Measurements from ENCODE around the gene ZMIZ1.

The ZMIZ1 gene

GRCh38 chr10:79139124-79139835 is 70.5 kb downstream of the ZMIZ1 start:
- H3K9ac ChIP-seq (ENCODE audit: low read depth, low read length), result no peak overlapping the region
- peaks cover 22% of the 10 kb centered on the region for H3K36me3 ChIP-seq (ENCODE audit: control insufficient read depth, insufficient read depth, low read length)
- H3K9me3 ChIP-seq (ENCODE audit: control insufficient read depth, insufficient read depth, low read length), result no peaks in the 10 kb centered on the region
- H3K4me1 ChIP-seq (ENCODE audit: control insufficient read depth, insufficient read depth, low read length), result peaks cover 25% of the 10 kb centered on the region
- H3K27me3 ChIP-seq (ENCODE audit: control insufficient read depth, insufficient read depth, low read length), result no peaks in the 10 kb centered on the region
- no peak overlapping the region for H3K4me3 ChIP-seq (ENCODE audit: low read depth, low read length)
- H3K27ac ChIP-seq (ENCODE audit: low read depth, low read length), result peak overlapping the region; percentile 47

GRCh38 chr10:79140085-79140793 is 71.5 kb downstream of the ZMIZ1 start:
- H3K4me3 ChIP-seq (ENCODE audit: low read depth, low read length), result no peak overlapping the region
- H3K27me3 ChIP-seq (ENCODE audit: control insufficient read depth, insufficient read depth, low read length), result no peaks in the 10 kb centered on the region
- no peaks in the 10 kb centered on the region for H3K9me3 ChIP-seq (ENCODE audit: control insufficient read depth, insufficient read depth, low read length)
- H3K36me3 ChIP-seq (ENCODE audit: control insufficient read depth, insufficient read depth, low read length), result peaks cover 19% of the 10 kb centered on the region
- no peak overlapping the region for H3K27ac ChIP-seq (ENCODE audit: low read depth, low read length)
- no peak overlapping the region for H3K9ac ChIP-seq (ENCODE audit: low read depth, low read length)
- peaks cover 32% of the 10 kb centered on the region for H3K4me1 ChIP-seq (ENCODE audit: control insufficient read depth, insufficient read depth, low read length)

GRCh38 chr10:79140855-79141254 is 72.1 kb downstream of the ZMIZ1 start:
- Histone ChIP-seq H3K27me3 (ENCODE audit: control insufficient read depth, insufficient read depth, low read length) (no peaks in the 10 kb centered on the region), H3K4me1 (ENCODE audit: control insufficient read depth, insufficient read depth, low read length) (peaks cover 26% of the 10 kb centered on the region), H3K36me3 (ENCODE audit: control insufficient read depth, insufficient read depth, low read length) (peaks cover 19% of the 10 kb centered on the region), H3K9me3 (ENCODE audit: control insufficient read depth, insufficient read depth, low read length) (no peaks in the 10 kb centered on the region), H3K27ac (ENCODE audit: low read depth, low read length) (no peak overlapping the region), H3K4me3 (ENCODE audit: low read depth, low read length) (no peak overlapping the region), H3K9ac (ENCODE audit: low read depth, low read length) (no peak overlapping the region)

- H3K27me3 ChIP-seq (ENCODE audit: control insufficient read depth, insufficient read depth, low read length), result no peaks in the 10 kb centered on the region
- H3K4me3 ChIP-seq (ENCODE audit: low read depth, low read length), result no peak overlapping the region
- peaks cover 17% of the 10 kb centered on the region for H3K4me1 ChIP-seq (ENCODE audit: control insufficient read depth, insufficient read depth, low read length)
- no peaks in the 10 kb centered on the region for H3K9me3 ChIP-seq (ENCODE audit: control insufficient read depth, insufficient read depth, low read length)
- no peak overlapping the region for H3K27ac ChIP-seq (ENCODE audit: low read depth, low read length)
- H3K9ac ChIP-seq (ENCODE audit: low read depth, low read length), result no peak overlapping the region
- H3K36me3 ChIP-seq (ENCODE audit: control insufficient read depth, insufficient read depth, low read length), result peaks cover 19% of the 10 kb centered on the region
These were observed 73.3 kb downstream of the ZMIZ1 start for GRCh38 chr10:79142064-79142491.

GRCh38 chr10:79142522-79143309 is 74.0 kb downstream of the ZMIZ1 start:
- H3K4me1 ChIP-seq (ENCODE audit: control insufficient read depth, insufficient read depth, low read length), result peaks cover 10% of the 10 kb centered on the region
- H3K4me3 ChIP-seq (ENCODE audit: low read depth, low read length), result no peak overlapping the region

GRCh38 chr10:79143879-79144278 is 75.1 kb downstream of the ZMIZ1 start:
- H3K27ac ChIP-seq (ENCODE audit: low read depth, low read length), result no peak overlapping the region
- H3K9me3 ChIP-seq (ENCODE audit: control insufficient read depth, insufficient read depth, low read length), result no peaks in the 10 kb centered on the region
- H3K9ac ChIP-seq (ENCODE audit: low read depth, low read length), result no peak overlapping the region
- H3K27me3 ChIP-seq (ENCODE audit: control insufficient read depth, insufficient read depth, low read length), result no peaks in the 10 kb centered on the region
- H3K36me3 ChIP-seq (ENCODE audit: control insufficient read depth, insufficient read depth, low read length), result peaks cover 19% of the 10 kb centered on the region
- H3K4me3 ChIP-seq (ENCODE audit: low read depth, low read length), result no peak overlapping the region
- peaks cover 10% of the 10 kb centered on the region for H3K4me1 ChIP-seq (ENCODE audit: control insufficient read depth, insufficient read depth, low read length)

More at GRCh38 chr10:79142522-79143309, 74.0 kb downstream of the ZMIZ1 start:
- Histone ChIP-seq H3K27ac (ENCODE audit: low read depth, low read length) (no peak overlapping the region), H3K27me3 (ENCODE audit: control insufficient read depth, insufficient read depth, low read length) (no peaks in the 10 kb centered on the region), H3K9ac (ENCODE audit: low read depth, low read length) (no peak overlapping the region), H3K9me3 (ENCODE audit: control insufficient read depth, insufficient read depth, low read length) (no peaks in the 10 kb centered on the region), H3K36me3 (ENCODE audit: control insufficient read depth, insufficient read depth, low read length) (peaks cover 19% of the 10 kb centered on the region)

GRCh38 chr10:79144351-79145173 is 75.8 kb downstream of the ZMIZ1 start:
- peaks cover 17% of the 10 kb centered on the region for H3K36me3 ChIP-seq (ENCODE audit: control insufficient read depth, insufficient read depth, low read length)
- no peak overlapping the region for H3K9ac ChIP-seq (ENCODE audit: low read depth, low read length)
- peaks cover 11% of the 10 kb centered on the region for H3K4me1 ChIP-seq (ENCODE audit: control insufficient read depth, insufficient read depth, low read length)
- H3K4me3 ChIP-seq (ENCODE audit: low read depth, low read length), result no peak overlapping the region
- no peaks in the 10 kb centered on the region for H3K27me3 ChIP-seq (ENCODE audit: control insufficient read depth, insufficient read depth, low read length)
- H3K27ac ChIP-seq (ENCODE audit: low read depth, low read length), result peak overlapping the region; percentile 37
- no peaks in the 10 kb centered on the region for H3K9me3 ChIP-seq (ENCODE audit: control insufficient read depth, insufficient read depth, low read length)

- Histone ChIP-seq H3K36me3 (ENCODE audit: control insufficient read depth, insufficient read depth, low read length) (peaks cover 12% of the 10 kb centered on the region), H3K4me1 (ENCODE audit: control insufficient read depth, insufficient read depth, low read length) (peaks cover 14% of the 10 kb centered on the region), H3K27me3 (ENCODE audit: control insufficient read depth, insufficient read depth, low read length) (no peaks in the 10 kb centered on the region), H3K9me3 (ENCODE audit: control insufficient read depth, insufficient read depth, low read length) (no peaks in the 10 kb centered on the region), H3K9ac (ENCODE audit: low read depth, low read length) (no peak overlapping the region), H3K27ac (ENCODE audit: low read depth, low read length) (no peak overlapping the region), H3K4me3 (ENCODE audit: low read depth, low read length) (no peak overlapping the region)
These were observed 76.4 kb downstream of the ZMIZ1 start for GRCh38 chr10:79145174-79145483.

GRCh38 chr10:79145517-79146470 is 77.0 kb downstream of the ZMIZ1 start:
- peaks cover 14% of the 10 kb centered on the region for H3K4me1 ChIP-seq (ENCODE audit: control insufficient read depth, insufficient read depth, low read length)

More at GRCh38 chr10:79145517-79146470, 77.0 kb downstream of the ZMIZ1 start:
- Histone ChIP-seq H3K9me3 (ENCODE audit: control insufficient read depth, insufficient read depth, low read length) (no peaks in the 10 kb centered on the region), H3K9ac (ENCODE audit: low read depth, low read length) (no peak overlapping the region), H3K27me3 (ENCODE audit: control insufficient read depth, insufficient read depth, low read length) (no peaks in the 10 kb centered on the region), H3K27ac (ENCODE audit: low read depth, low read length) (no peak overlapping the region), H3K4me3 (ENCODE audit: low read depth, low read length) (no peak overlapping the region), H3K36me3 (ENCODE audit: control insufficient read depth, insufficient read depth, low read length) (peaks cover 5% of the 10 kb centered on the region; the same call in 1 of the 2 replicates)

All from HUES48 (cell line).